GM18520 (cell line): ENCODE data around the gene HTR7.

Source experiments
- ATAC-seq: cut with Tn5 transposase; IDR thresholded peaks from one replicate; pipeline ENCODE4 v1.9.1; 2021; ENCODE audit not compliant: unreplicated experiment

HTR7 gene

GRCh38 chr10:90741926-90742565, 115.8 kb downstream of the HTR7 start:
- ATAC-seq = no peak

GRCh38 chr10:90740265-90740664, 117.6 kb downstream of the HTR7 start:
- ATAC-seq = no peak

- no peak for ATAC-seq
Measured at GRCh38 chr10:90738885-90739284, 119.0 kb downstream of the HTR7 start.

- ATAC-seq = no peak
Measured at GRCh38 chr10:90734415-90734814, 123.4 kb downstream of the HTR7 start.

GRCh38 chr10:90732581-90732980, 125.3 kb downstream of the HTR7 start:
- no peak for ATAC-seq

GRCh38 chr10:90723416-90724068, 134.3 kb downstream of the HTR7 start:
- no peak for ATAC-seq

- no peak for ATAC-seq
Measured at GRCh38 chr10:90722832-90723231, 135.0 kb downstream of the HTR7 start.

- no peak for ATAC-seq
Measured at GRCh38 chr10:90718182-90718581, 139.7 kb downstream of the HTR7 start.

- ATAC-seq = no peak
Measured at GRCh38 chr10:90712529-90712928, 145.3 kb downstream of the HTR7 start.

GRCh38 chr10:90709727-90710126, 148.1 kb downstream of the HTR7 start:
- no peak for ATAC-seq

GRCh38 chr10:90707657-90708056, 150.2 kb downstream of the HTR7 start:
- ATAC-seq = no peak

- no peak for ATAC-seq
Measured at GRCh38 chr10:90701428-90701827, 156.4 kb downstream of the HTR7 start.

GRCh38 chr10:90695915-90696676, 161.7 kb downstream of the HTR7 start:
- ATAC-seq = no peak
